ENCODE data around the gene PRR12. TPM values are rescaled to one million over a fixed set of nuclear protein-coding genes. Genes with fewer than 3 reads are reported as not detected.

Gene PRR12
- total RNA-seq, 1 donor from 2014 or later: 7.8 TPM

DNA sequence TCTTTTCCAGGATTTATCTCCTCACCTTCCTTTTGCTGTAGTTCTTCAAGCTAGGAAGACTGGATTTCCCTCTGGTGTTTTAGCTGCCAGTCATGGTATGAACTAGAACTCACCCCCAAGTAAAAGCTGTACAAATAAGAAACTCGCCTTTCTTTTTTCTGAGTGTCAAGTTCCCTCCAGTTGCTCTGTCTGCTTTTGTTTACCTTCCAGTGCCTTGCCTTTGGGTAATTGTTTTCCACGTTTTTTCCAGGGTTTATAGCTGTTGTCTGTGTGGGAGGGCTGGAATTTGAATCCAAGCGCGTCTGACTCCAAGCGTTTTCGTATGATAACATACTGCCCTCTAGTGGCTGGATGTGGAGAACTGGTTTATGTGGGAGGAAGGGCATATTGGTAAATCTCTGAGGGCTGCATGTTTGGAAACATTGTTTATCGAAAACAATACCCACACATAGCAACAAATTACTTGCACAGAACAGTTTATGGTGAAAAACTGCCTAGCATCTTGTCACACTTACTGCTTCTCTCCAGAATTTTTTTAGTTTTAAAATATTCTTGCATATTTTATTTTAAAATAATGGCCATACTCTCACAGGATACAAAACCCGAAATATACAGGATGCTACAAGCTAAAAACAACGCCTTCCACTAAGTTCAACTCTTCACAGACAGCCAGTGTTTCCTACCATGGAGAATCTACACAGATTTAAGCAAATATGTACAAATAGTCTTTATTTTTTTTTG is 44.0 kb upstream of the PRR12 start:
- TF ChIP-seq, protein P1, sequence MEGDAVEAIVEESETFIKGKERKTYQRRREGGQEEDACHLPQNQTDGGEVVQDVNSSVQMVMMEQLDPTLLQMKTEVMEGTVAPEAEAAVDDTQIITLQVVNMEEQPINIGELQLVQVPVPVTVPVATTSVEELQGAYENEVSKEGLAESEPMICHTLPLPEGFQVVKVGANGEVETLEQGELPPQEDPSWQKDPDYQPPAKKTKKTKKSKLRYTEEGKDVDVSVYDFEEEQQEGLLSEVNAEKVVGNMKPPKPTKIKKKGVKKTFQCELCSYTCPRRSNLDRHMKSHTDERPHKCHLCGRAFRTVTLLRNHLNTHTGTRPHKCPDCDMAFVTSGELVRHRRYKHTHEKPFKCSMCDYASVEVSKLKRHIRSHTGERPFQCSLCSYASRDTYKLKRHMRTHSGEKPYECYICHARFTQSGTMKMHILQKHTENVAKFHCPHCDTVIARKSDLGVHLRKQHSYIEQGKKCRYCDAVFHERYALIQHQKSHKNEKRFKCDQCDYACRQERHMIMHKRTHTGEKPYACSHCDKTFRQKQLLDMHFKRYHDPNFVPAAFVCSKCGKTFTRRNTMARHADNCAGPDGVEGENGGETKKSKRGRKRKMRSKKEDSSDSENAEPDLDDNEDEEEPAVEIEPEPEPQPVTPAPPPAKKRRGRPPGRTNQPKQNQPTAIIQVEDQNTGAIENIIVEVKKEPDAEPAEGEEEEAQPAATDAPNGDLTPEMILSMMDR (conservative IDR thresholded peaks at IDR 0.05; ENCODE audit: low read depth, low read length): peak; percentile 92
- DNase-seq (ENCODE audit: low read depth): peak; percentile 43
- no peak overlapping the region for H3K4me3 ChIP-seq (ENCODE audit: low read depth, low read length)

DNA sequence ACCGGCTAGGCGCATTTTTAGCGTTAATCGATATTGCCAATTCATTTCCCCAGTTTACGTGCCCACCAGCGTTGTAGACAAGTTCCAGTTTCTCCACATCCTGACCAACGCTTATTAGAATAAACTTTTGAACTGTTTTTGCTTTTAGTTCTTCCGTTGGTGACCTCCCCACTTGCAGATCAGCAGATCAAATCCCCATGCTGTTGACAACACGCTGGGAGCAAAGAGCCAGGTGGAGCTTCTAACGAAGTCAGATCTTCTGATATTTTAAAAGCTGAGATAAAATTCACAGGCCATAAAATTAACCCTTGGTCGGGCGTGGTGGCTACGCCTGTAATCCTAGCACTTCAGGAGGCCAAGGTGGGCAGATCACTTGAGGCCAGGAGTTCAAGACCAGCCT is 41.9 kb upstream of the PRR12 start:
- TF ChIP-seq, protein P1 (conservative IDR thresholded peaks at IDR 0.05; ENCODE audit: low read depth, low read length): no peak
- H3K4me3 ChIP-seq (ENCODE audit: low read depth, low read length): no peak overlapping the region
- no peak for DNase-seq (ENCODE audit: low read depth)

DNA sequence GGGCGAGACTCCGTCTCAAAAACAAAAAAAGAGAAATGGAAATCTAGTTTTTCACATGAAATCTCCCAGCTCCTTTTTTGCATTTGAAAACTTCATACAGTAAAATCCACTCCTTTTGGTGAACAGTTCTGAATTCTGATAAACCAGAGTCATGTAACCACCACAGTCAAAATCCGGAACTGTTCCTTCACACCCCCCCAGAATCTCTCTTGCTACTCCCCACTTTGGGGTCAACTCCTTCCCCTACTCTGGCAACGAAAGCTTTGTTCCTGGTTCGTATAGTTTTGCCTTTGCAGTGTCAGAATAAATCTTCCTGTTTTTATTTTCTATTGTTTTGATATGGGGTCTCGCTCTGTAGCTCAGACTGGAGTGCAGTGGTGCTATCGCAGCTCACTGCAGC is 39.5 kb upstream of the PRR12 start:
- TF ChIP-seq, protein P1 (conservative IDR thresholded peaks at IDR 0.05; ENCODE audit: low read depth, low read length): no peak
- no peak overlapping the region for H3K4me3 ChIP-seq (ENCODE audit: low read depth, low read length)
- no peak for DNase-seq (ENCODE audit: low read depth)

DNA sequence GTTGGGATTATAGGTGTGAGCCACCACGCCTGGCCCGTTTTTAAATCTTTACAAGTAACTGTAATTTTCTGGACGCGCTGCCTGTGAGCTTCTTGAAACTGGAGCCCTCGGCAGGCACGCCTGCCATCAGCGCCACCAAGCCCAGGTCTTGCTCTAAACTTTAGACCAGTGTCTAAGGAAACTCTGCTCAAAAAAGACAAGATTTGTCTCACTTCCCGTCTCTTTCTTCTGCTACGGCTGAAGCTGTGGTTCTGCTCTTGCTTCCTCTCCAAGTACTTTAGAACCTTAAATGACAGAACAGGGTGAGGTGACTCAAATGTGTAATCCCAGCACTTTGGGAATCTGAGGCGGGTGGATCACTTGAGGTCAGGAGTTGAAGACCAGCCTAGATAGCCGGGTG is 38.2 kb upstream of the PRR12 start:
- no peak for DNase-seq (ENCODE audit: low read depth)
- H3K4me3 ChIP-seq (ENCODE audit: low read depth, low read length): no peak overlapping the region
- TF ChIP-seq, protein P1 (conservative IDR thresholded peaks at IDR 0.05; ENCODE audit: low read depth, low read length): no peak

DNA sequence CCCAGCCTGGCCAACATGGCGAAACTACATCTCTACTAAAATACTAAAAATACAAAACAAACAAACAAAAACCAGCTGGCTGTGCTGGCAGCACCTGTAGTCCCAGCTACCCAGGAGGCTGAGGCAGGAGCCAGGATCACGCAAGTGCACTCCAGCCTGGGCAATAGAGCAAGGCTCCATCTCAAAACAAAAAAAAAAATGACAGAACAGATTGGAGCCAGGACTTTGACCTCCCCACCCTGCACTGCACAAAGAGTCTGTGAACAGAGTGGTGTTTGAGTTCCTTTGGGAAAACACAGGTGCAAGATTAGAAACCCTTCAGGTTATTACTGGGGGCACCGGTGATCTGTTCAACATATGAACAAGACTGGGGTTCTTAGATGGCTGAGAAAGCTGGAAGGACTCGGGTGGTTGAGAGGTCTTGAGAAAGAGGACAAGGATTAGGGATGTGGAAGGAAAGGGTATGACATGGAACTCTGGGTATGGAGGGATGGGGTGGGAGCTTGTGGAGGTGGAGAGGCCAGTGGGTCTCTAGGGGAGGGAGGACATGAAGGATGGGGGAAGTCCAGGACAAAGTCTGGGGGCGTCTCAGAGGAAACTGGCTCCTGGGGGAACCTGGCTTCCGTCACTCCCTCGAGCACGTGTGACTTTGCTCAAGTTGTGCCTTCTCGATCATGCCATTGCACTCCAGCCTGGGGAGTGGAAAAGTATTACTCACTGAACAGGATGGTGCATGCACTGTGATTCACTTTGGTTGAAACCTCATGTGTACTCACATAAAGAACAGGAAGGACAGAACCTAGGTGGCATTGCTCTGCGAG is 37.3 kb upstream of the PRR12 start:
- TF ChIP-seq, protein P1 (conservative IDR thresholded peaks at IDR 0.05; ENCODE audit: low read depth, low read length): no peak
- no peak overlapping the region for H3K4me3 ChIP-seq (ENCODE audit: low read depth, low read length)
- DNase-seq (ENCODE audit: low read depth): no peak

DNA sequence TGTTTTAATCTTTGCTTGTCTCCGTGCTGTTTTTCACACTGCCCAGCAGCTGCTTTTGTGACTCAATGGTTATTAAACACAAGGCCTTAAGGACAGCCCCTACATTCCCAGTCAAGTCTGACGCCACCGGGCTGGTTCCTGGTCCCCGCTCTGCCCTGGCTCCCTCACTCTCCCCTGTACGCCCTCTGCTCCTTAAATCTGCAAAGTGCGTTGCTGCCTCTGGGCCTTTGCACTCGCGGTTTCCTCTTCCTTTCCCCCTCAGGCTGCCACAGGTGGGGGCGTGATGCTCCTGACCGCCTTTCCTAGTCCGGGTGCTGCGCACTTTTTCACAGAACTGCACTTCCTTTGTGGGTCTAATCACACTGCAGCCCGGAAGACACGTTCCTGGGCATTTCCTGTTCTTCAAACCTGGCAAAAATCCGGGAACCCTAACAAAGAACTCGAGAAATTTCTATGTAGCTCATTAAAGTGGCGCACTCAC is 36.2 kb upstream of the PRR12 start:
- TF ChIP-seq, protein P1 (conservative IDR thresholded peaks at IDR 0.05; ENCODE audit: low read depth, low read length): no peak
- H3K4me3 ChIP-seq (ENCODE audit: low read depth, low read length): no peak overlapping the region
- DNase-seq (ENCODE audit: low read depth): no peak

Data from epithelial cell of proximal tubule (primary cell).